ENCODE data around the gene PKD1. TPM values are rescaled to one million over a fixed set of nuclear protein-coding genes. Genes with fewer than 3 reads are reported as not detected.

PKD1 gene
- total RNA-seq, 4 donors from 2014 or later, result 86.4 to 214 (median 121) TPM

- no peak for ATAC-seq (ENCODE audit: low FRiP score)
- TF ChIP-seq CTCF (IDR thresholded peaks at IDR 0.05), result no peak
- DNase-seq (ENCODE audit: low spot score), result no peak
These were observed 26.2 kb upstream of the PKD1 start for GRCh38 chr16:2161911-2162310.

- ATAC-seq (ENCODE audit: low FRiP score) (peak; percentile 17), DNase-seq (ENCODE audit: low spot score) (no peak)
- no peak for TF ChIP-seq CTCF (IDR thresholded peaks at IDR 0.05)
These were observed 25.3 kb upstream of the PKD1 start for GRCh38 chr16:2160915-2161551.

- peak; percentile 15 for ATAC-seq (ENCODE audit: low FRiP score)
- no peak for TF ChIP-seq CTCF (IDR thresholded peaks at IDR 0.05)
- DNase-seq (ENCODE audit: low spot score), result no peak
These were observed 23.6 kb upstream of the PKD1 start for GRCh38 chr16:2159175-2159838.

GRCh38 chr16:2158262-2158638 is 22.6 kb upstream of the PKD1 start:
- no peak for ATAC-seq (ENCODE audit: low FRiP score)
- no peak for DNase-seq (ENCODE audit: low spot score)
- TF ChIP-seq CTCF (IDR thresholded peaks at IDR 0.05), result no peak

GRCh38 chr16:2157480-2158261 is 22.0 kb upstream of the PKD1 start:
- no peak for TF ChIP-seq CTCF (IDR thresholded peaks at IDR 0.05)
- DNase-seq (ENCODE audit: low spot score) (no peak), ATAC-seq (ENCODE audit: low FRiP score) (no peak)

GRCh38 chr16:2156849-2157224 is 21.1 kb upstream of the PKD1 start:
- TF ChIP-seq CTCF (IDR thresholded peaks at IDR 0.05), result no peak
- ATAC-seq (ENCODE audit: low FRiP score), result no peak
- no peak for DNase-seq (ENCODE audit: low spot score)
